Ishikawa (cell line): Measurements from ENCODE around the gene KIT.

ENCODE experiments used
- CEBPB ChIP-seq: IDR thresholded peaks from 2 replicates; pipeline ENCODE4 v1.6.1; 2012
- EP300 ChIP-seq: IDR thresholded peaks from 2 replicates; pipeline ENCODE4 v1.6.1; 2012; ENCODE audit warnings: borderline replicate concordance
- FOXM1 ChIP-seq: IDR thresholded peaks from 2 replicates; pipeline ENCODE4 v1.6.1; 2012; ENCODE audit warnings: low read depth, borderline replicate concordance
- MAX ChIP-seq: IDR thresholded peaks from 2 replicates; pipeline ENCODE4 v1.6.1; 2012
- NFIC ChIP-seq: IDR thresholded peaks from 2 replicates; pipeline ENCODE4 v1.6.1; 2012
- RAD21 ChIP-seq: IDR thresholded peaks from 2 replicates; pipeline ENCODE4 v1.6.1; 2012; ENCODE audit warnings: low read depth
- REST ChIP-seq: IDR thresholded peaks from 2 replicates; pipeline ENCODE4 v1.6.1; 2012; ENCODE audit warnings: low read depth, mild to moderate bottlenecking
- TAF1 ChIP-seq: IDR thresholded peaks from 2 replicates; pipeline ENCODE4 v1.6.1; 2012; ENCODE audit warnings: low read depth, mild to moderate bottlenecking
- YY1 ChIP-seq: IDR thresholded peaks from 2 replicates; pipeline ENCODE4 v1.6.1; 2012; ENCODE audit warnings: low read depth
- ZBTB7A ChIP-seq: IDR thresholded peaks from 2 replicates; pipeline ENCODE4 v1.6.1; 2012; ENCODE audit warnings: low read depth

- TF ChIP-seq EP300 (no peak), ZBTB7A (no peak), RAD21 (no peak), FOXM1 (no peak), TAF1 (no peak), REST (no peak), YY1 (no peak), MAX (no peak), NFIC (no peak), CEBPB (no peak)
These were observed 72.8 kb downstream of the KIT start for GRCh38 chr4:54730581-54730980.
